COR-L47 (cell line): Measurements from ENCODE around the gene MAGEF1.

Source experiments
- DNase-seq: peaks from one replicate; lab custom pipeline; 2025; lab: John Stamatoyannopoulos, UW

Gene MAGEF1

GRCh38 chr3:184711493-184712247 is at the start of gene MAGEF1:
TSS of gene MAGEF1 (minus strand) at chr3:184712064. CDS start at chr3:184711821, 243 bp downstream.
- peak; percentile 94 for DNase-seq

GRCh38 chr3:184761075-184761841 is 49.4 kb upstream of the MAGEF1 start:
- no peak for DNase-seq

- no peak for DNase-seq
Observed at GRCh38 chr3:184760337-184761074, 48.6 kb upstream of the MAGEF1 start.

- no peak for DNase-seq
Observed at GRCh38 chr3:184759666-184760200, 47.9 kb upstream of the MAGEF1 start.

- no peak for DNase-seq
Observed at GRCh38 chr3:184758056-184758455, 46.2 kb upstream of the MAGEF1 start.

GRCh38 chr3:184757022-184757651 is 45.3 kb upstream of the MAGEF1 start:
- no peak for DNase-seq

GRCh38 chr3:184756151-184757021 is 44.5 kb upstream of the MAGEF1 start:
- no peak for DNase-seq

GRCh38 chr3:184755315-184755731 is 43.5 kb upstream of the MAGEF1 start:
- no peak for DNase-seq

GRCh38 chr3:184752361-184752760 is 40.5 kb upstream of the MAGEF1 start:
- DNase-seq: no peak

- DNase-seq: no peak
Observed at GRCh38 chr3:184751204-184752040, 39.6 kb upstream of the MAGEF1 start.

- no peak for DNase-seq
Observed at GRCh38 chr3:184750349-184751083, 38.7 kb upstream of the MAGEF1 start.

GRCh38 chr3:184749168-184749744 is 37.4 kb upstream of the MAGEF1 start:
- no peak for DNase-seq

- DNase-seq: peak; percentile 56
Observed at GRCh38 chr3:184748219-184749135, 36.6 kb upstream of the MAGEF1 start.

GRCh38 chr3:184746131-184747120 is 34.6 kb upstream of the MAGEF1 start:
- DNase-seq: no peak

GRCh38 chr3:184745526-184745925 is 33.7 kb upstream of the MAGEF1 start:
- DNase-seq: no peak

- no peak for DNase-seq
Observed at GRCh38 chr3:184743248-184743647, 31.4 kb upstream of the MAGEF1 start.
